BJ (cell line): ENCODE measurements around the gene LINS1. TPM values are rescaled to one million over a fixed set of nuclear protein-coding genes. Genes with fewer than 3 reads are reported as not detected.

Experiments
- CTCF ChIA-PET: fragments of 350-600 bp; formaldehyde crosslinking; extraction: SDS; loops from one replicate; lab custom pipeline; 2021; ENCODE audit warnings: antibody characterized with exemption, inconsistent platforms; lab: Yijun Ruan, JAX
- POLR2A ChIA-PET: fragments of 300-600 bp; sonication (Branson Sonifier 250); formaldehyde crosslinking; extraction: SDS; loops from one replicate; lab custom pipeline; 2021; ENCODE audit warnings: antibody characterized with exemption; lab: Charles Lee
- DNase-seq: peaks from one replicate; pipeline ENCODE4 v3.0.0-alpha.2; 2011; ENCODE audit warnings: low read depth
- H3K27me3 ChIP-seq: 2 replicates; pipeline ENCODE4 v1.6.0; 2011; ENCODE audit warnings: low read length; ENCODE audit not compliant: control insufficient read depth, insufficient read depth
- H3K36me3 ChIP-seq: 2 replicates; pipeline ENCODE4 v1.5.1; 2011; ENCODE audit warnings: low read length; ENCODE audit not compliant: control insufficient read depth, insufficient read depth
- H3K4me3 ChIP-seq: 2 replicates; pipeline ENCODE4 v1.5.1; 2011; ENCODE audit warnings: low read depth, mild to moderate bottlenecking, control low read depth, low read length
- polyA plus RNA-seq: library from polyadenylated mRNA; depleted of rRNA; stranded (reverse); fragments of >200 nt; gene quantifications from 2 replicates; pipeline ENCODE4 v1.2.3, GENCODE V29; 2011
- TF ChIP-seq, protein P1 (sequence below): IDR thresholded peaks from 2 replicates; pipeline ENCODE4 v1.5.1; 2011; ENCODE audit warnings: low read depth, mild to moderate bottlenecking, control low read depth, inconsistent platforms, low read length, moderate library complexity; ENCODE audit not compliant: insufficient read depth

The LINS1 gene
- polyA plus RNA-seq, 1 experiment, result 5.9 TPM

DNA sequence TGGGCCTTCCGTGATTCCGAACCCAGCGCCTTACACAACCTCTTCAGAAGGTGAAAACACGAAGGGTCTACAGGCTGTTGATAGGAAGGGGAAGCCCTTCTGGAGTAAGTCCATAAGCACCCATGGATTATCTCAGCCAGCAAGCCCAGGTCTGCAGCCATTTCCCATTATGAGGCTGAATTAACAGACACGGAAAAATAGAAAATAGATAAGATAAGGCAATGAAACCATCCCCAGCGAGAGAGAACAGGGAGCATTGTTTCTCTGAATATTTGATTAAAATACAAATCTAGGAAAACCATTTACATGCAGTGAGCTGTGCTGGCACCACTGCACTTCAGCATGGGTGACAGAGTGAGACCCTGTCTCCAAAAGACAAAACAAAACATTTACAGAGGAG, 57.0 kb downstream of the LINS1 start:
- no peaks in the 10 kb centered on the region for H3K36me3 ChIP-seq
- POLR2A ChIA-PET, result no interaction called here
- DNase-seq, result no peak
- no peaks in the 10 kb centered on the region for H3K27me3 ChIP-seq
- TF ChIP-seq, protein P1, sequence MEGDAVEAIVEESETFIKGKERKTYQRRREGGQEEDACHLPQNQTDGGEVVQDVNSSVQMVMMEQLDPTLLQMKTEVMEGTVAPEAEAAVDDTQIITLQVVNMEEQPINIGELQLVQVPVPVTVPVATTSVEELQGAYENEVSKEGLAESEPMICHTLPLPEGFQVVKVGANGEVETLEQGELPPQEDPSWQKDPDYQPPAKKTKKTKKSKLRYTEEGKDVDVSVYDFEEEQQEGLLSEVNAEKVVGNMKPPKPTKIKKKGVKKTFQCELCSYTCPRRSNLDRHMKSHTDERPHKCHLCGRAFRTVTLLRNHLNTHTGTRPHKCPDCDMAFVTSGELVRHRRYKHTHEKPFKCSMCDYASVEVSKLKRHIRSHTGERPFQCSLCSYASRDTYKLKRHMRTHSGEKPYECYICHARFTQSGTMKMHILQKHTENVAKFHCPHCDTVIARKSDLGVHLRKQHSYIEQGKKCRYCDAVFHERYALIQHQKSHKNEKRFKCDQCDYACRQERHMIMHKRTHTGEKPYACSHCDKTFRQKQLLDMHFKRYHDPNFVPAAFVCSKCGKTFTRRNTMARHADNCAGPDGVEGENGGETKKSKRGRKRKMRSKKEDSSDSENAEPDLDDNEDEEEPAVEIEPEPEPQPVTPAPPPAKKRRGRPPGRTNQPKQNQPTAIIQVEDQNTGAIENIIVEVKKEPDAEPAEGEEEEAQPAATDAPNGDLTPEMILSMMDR, result no peak
- CTCF ChIA-PET, result no interaction called here
- H3K4me3 ChIP-seq, result no peak overlapping the region

DNA sequence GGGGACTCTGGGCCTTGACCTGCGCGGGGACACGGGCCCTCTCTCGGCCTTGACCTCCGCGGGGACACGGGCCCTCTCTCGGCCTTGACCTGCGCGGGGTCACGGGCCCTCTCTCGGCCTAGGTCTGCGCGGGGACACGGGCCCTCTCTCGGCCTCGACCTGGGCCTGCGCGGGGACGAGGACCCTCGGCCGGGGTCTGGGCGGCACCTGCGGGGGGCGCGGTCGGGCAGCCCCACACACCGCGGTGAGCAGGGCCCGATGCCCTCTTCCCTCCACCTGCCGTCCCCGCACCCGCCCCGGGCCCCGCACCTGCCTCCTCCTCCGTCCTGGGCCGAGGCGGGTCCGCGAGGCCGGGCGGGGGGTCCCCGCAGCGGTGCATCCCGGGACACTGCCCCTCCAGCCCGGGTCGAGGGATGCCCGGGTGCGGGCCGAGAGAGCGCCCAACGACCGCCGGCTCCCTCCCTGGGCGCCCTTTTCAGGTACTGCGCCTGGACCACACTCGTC, 57.6 kb downstream of the LINS1 start:
- ChIA-PET POLR2A (no interaction called here), CTCF (no interaction called here)
- no peaks in the 10 kb centered on the region for H3K27me3 ChIP-seq
- DNase-seq, result no peak
- TF ChIP-seq, protein P1, result no peak
- no peak overlapping the region for H3K4me3 ChIP-seq
- H3K36me3 ChIP-seq, result no peaks in the 10 kb centered on the region

DNA sequence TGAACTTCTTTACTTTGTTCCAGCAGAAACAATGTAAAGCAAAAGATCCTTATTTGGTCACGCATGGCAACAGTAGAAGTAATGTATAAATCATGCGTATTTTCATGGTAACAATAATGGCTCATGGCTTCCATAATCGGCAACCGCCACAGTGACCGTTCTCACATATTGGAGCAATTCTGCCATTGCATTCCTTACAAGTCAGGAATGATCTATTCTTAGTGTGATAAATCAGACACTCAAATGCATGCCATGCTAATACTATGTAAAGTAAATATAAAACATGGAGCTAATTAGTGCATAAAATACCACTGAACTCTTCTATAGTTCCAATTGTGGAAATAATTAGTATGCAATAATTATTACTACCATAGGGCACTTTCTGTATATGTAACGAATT, 59.7 kb downstream of the LINS1 start:
- no peak for DNase-seq
- no peaks in the 10 kb centered on the region for H3K27me3 ChIP-seq
- H3K4me3 ChIP-seq, result no peak overlapping the region
- CTCF ChIA-PET, result no interaction called here
- no peaks in the 10 kb centered on the region for H3K36me3 ChIP-seq
- POLR2A ChIA-PET, result no interaction called here
- TF ChIP-seq, protein P1, result no peak

DNA sequence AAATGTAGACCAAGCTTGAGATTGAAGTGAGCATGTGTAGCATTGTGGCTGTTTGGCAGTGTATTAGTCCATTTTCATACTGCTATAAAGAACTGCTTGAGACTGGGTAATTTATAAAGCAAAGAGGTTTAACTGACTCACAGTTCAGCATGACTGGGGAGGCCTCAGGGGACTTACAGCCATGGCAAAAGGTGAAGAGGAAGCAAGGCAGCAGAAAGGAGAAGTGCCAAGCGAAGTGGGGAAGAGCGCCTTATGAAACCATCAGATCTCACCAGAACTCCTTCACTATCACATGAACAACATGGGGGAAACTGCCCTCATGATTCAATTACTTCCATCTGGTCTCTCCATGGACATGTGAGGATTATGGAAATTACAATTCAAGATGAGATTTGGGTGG, 64.7 kb downstream of the LINS1 start:
- Histone ChIP-seq H3K36me3 (no peaks in the 10 kb centered on the region), H3K27me3 (no peaks in the 10 kb centered on the region), H3K4me3 (no peak overlapping the region)
- ChIA-PET CTCF (no interaction called here), POLR2A (no interaction called here)
- TF ChIP-seq, protein P1, result no peak
- DNase-seq, result no peak

DNA sequence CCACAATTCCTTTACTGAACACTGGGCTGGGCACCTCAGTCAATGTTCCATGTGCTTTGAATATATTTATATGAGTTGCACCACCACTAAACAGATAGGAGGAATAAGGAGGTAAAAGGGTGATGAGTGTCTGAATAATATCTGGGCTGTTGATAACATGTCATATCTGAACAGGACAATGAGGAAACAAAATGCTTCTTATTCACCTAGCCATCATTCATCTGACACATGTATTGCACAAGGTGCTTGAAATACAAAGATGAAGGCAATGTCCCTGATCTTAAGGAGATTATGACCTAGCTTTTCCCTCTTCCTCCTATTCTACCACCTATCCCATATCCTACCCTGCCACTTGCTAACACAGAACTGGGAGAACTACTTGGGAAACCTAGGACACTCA, 65.3 kb downstream of the LINS1 start:
- POLR2A ChIA-PET, result no interaction called here
- Histone ChIP-seq H3K27me3 (no peaks in the 10 kb centered on the region), H3K4me3 (no peak overlapping the region), H3K36me3 (no peaks in the 10 kb centered on the region)
- CTCF ChIA-PET, result no interaction called here
- no peak for DNase-seq
- TF ChIP-seq, protein P1, result no peak
